Activated CD4-positive, alpha-beta memory T cell treated with anti-CD3 and anti-CD28 coated beads for 36 hours (primary cell): ENCODE measurements around the gene TIMP1. TPM values are rescaled to one million over a fixed set of nuclear protein-coding genes. Genes with fewer than 3 reads are reported as not detected.

Experiments
- CTCF ChIA-PET: fragments of 350-600 bp; sonication (Branson Sonifier 250); formaldehyde crosslinking; loops from one replicate; lab custom pipeline; 2021; ENCODE audit warnings: antibody characterized with exemption, inconsistent platforms; lab: Charles Lee
- POLR2A ChIA-PET: fragments of 350-600 bp; sonication (Branson Sonifier 250); formaldehyde crosslinking; loops from one replicate; lab custom pipeline; 2021; ENCODE audit warnings: antibody characterized with exemption; lab: Charles Lee
- DNase-seq: peaks from one replicate; pipeline ENCODE4 v3.0.0-alpha.2; 2020
- H3K27ac Mint-ChIP-seq: one replicate; pipeline ENCODE4 v1.8.0; 2021; ENCODE audit warnings: mixed read lengths
- H3K27me3 Mint-ChIP-seq: one replicate; pipeline ENCODE4 v1.8.0; 2021; ENCODE audit warnings: mixed read lengths
- H3K36me3 Mint-ChIP-seq: one replicate; pipeline ENCODE4 v1.8.0; 2021; ENCODE audit warnings: mixed read lengths
- H3K4me1 Mint-ChIP-seq: one replicate; pipeline ENCODE4 v1.8.0; 2021; ENCODE audit warnings: low read depth, mixed read lengths
- H3K4me3 Mint-ChIP-seq: one replicate; pipeline ENCODE4 v1.8.0; 2021; ENCODE audit warnings: mild to moderate bottlenecking, mixed read lengths
- H3K9me3 Mint-ChIP-seq: one replicate; pipeline ENCODE4 v1.8.0; 2021; ENCODE audit warnings: mixed read lengths
- intact Hi-C: fragments of 100-400 bp; cut with micrococcal nuclease; formaldehyde crosslinking; loops from one replicate; pipeline ENCODE4 v1.15.1; 2023
- total RNA-seq, 2 experiments: library from RNA; stranded (reverse); gene quantifications; one replicate each; pipeline ENCODE4 v1.2.3, GENCODE V29; 2021

TIMP1 gene
- total RNA-seq, 2 experiments from 2014 or later = 85.6 to 92.8 TPM

- no peak for DNase-seq
- Mint-ChIP-seq H3K36me3 (peaks cover 6% of the 10 kb centered on the region), H3K27ac (no peak overlapping the region), H3K4me1 (peaks cover 31% of the 10 kb centered on the region), H3K9me3 (no peaks in the 10 kb centered on the region), H3K27me3 (no peaks in the 10 kb centered on the region), H3K4me3 (no peak overlapping the region)
- CTCF ChIA-PET = no interaction called here
- intact Hi-C loops = no loop called here
- POLR2A ChIA-PET = no interaction called here
Measured at GRCh38 chrX:47576021-47576898, 6.0 kb upstream of the TIMP1 start.

DNA sequence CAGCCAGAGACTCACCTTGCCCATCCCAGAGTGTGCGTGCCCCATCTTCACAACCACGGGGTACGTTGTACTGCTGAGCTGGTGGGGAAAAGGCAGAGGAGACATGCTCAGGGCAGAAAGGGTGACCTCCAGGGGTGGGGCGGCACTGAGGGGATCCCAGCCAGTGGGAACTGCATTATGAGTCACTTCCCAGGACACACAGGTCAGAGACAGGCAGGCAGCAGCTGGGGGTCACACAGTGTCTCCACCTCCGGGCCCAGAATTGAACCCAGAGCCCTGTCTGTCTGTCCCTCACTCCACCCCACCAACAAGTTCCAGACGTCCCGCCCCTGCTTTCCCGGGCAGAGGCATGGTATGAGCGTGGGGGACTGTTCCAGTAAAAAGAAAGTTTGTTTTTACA, 4.8 kb upstream of the TIMP1 start:
- POLR2A ChIA-PET = no interaction called here

DNA sequence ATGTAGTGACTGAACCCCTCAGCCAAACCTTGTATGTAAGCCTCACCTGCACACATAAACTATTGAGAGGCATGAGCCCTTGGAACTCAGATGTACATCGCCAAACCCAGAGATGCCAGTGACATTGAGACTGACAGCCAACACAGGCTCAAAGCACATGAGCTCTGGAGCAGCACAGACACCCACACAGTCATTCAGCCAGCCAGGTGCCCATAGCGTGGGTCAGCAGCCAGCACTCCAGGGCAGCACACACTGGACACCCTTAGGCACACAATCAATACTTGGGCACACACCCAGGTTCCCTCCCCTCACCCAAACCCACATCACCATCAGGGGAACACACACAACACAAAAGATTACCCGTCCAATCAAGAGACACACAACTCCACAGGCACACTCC, 4.3 kb upstream of the TIMP1 start:
- H3K4me3 Mint-ChIP-seq = no peak overlapping the region
- no peak for DNase-seq
- no peak overlapping the region for H3K27ac Mint-ChIP-seq
- ChIA-PET POLR2A (no interaction called here), CTCF (no interaction called here)
- no peaks in the 10 kb centered on the region for H3K36me3 Mint-ChIP-seq
- intact Hi-C loops = no loop called here
- no peaks in the 10 kb centered on the region for H3K27me3 Mint-ChIP-seq
- H3K9me3 Mint-ChIP-seq = no peaks in the 10 kb centered on the region
- H3K4me1 Mint-ChIP-seq = peaks cover 40% of the 10 kb centered on the region

More for the DNA sequence above, 4.8 kb upstream of the TIMP1 start:
- Mint-ChIP-seq H3K27me3 (no peaks in the 10 kb centered on the region), H3K9me3 (no peaks in the 10 kb centered on the region), H3K4me1 (peaks cover 40% of the 10 kb centered on the region), H3K27ac (no peak overlapping the region), H3K4me3 (no peak overlapping the region), H3K36me3 (no peaks in the 10 kb centered on the region)
- DNase-seq = no peak
- intact Hi-C loops = no loop called here
- CTCF ChIA-PET = no interaction called here

- Mint-ChIP-seq H3K27me3 (no peaks in the 10 kb centered on the region), H3K9me3 (no peaks in the 10 kb centered on the region), H3K4me1 (peaks cover 38% of the 10 kb centered on the region), H3K4me3 (no peak overlapping the region), H3K36me3 (peaks cover 1% of the 10 kb centered on the region), H3K27ac (no peak overlapping the region)
- no peak for DNase-seq
- ChIA-PET POLR2A (no interaction called here), CTCF (no interaction called here)
- intact Hi-C loops = loop anchor here (1.0 kb wide), 1 partner anchor 17 kb away; the partner anchor contains the start of gene ARAF
Measured at GRCh38 chrX:47578692-47579091, 3.5 kb upstream of the TIMP1 start.

DNA sequence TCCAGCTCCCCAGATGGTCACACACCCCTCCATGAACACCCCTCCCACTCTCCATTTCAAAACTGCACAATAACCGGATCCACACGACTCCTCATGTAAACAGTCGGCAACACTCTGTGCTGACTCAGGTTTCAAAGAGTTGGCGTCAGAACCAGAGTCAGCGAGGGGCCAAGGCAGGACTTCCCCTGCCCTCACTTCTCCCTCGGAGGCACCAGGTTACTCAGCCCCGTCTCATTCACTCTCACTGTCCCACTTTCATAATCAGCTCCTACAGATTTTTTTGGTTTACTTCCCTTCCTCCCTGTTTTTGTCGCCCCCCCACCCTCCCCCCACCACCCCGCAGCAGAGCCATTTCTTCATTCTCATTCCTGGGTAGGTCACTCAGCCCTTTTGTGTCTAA, 2.7 kb upstream of the TIMP1 start:
- ChIA-PET CTCF (no interaction called here), POLR2A (no interaction called here)
- H3K4me3 Mint-ChIP-seq = peak overlapping the region; percentile 29
- intact Hi-C loops = loop anchor here (1.0 kb wide), 1 partner anchor 18 kb away; the partner anchor contains the start of gene ARAF
- peaks cover 41% of the 10 kb centered on the region for H3K4me1 Mint-ChIP-seq
- H3K27me3 Mint-ChIP-seq = no peaks in the 10 kb centered on the region
- DNase-seq = peak; percentile 83
- peak overlapping the region; percentile 71 for H3K27ac Mint-ChIP-seq
- peaks cover 1% of the 10 kb centered on the region for H3K36me3 Mint-ChIP-seq
- no peaks in the 10 kb centered on the region for H3K9me3 Mint-ChIP-seq

- peak overlapping the region; percentile 47 for H3K27ac Mint-ChIP-seq
- H3K9me3 Mint-ChIP-seq = no peaks in the 10 kb centered on the region
- intact Hi-C loops = loop anchor here (5.0 kb wide), 2 partner anchors 39 to 69 kb away; partner anchors contain the start of gene ELK1
- H3K4me1 Mint-ChIP-seq = peaks cover 31% of the 10 kb centered on the region
- ChIA-PET POLR2A (no interaction called here), CTCF (no interaction called here)
- peaks cover 1% of the 10 kb centered on the region for H3K36me3 Mint-ChIP-seq
- no peak for DNase-seq
- peak overlapping the region; percentile 65 for H3K4me3 Mint-ChIP-seq
- no peaks in the 10 kb centered on the region for H3K27me3 Mint-ChIP-seq
Measured at GRCh38 chrX:47583240-47583861, 1.1 kb downstream of the TIMP1 start.

GRCh38 chrX:47584714-47585113, 2.5 kb downstream of the TIMP1 start:
- intact Hi-C loops = loop anchor here (5.0 kb wide), 2 partner anchors 38 to 68 kb away; partner anchors contain the start of gene ELK1
- CTCF ChIA-PET = no interaction called here

DNA sequence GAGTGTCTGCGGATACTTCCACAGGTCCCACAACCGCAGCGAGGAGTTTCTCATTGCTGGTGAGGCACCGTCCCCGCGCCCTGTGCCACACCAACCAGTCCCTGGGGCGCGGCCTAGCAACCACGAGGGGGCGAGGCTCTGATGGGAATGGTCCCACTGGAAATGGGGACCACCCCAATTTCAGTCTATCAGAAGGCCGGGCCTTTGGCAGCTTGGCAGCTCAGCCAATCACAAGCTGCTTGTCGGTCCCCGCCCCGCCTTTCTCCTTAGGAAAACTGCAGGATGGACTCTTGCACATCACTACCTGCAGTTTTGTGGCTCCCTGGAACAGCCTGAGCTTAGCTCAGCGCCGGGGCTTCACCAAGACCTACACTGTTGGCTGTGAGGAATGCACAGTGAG, 3.0 kb downstream of the TIMP1 start:
- ChIA-PET POLR2A (no interaction called here), CTCF (no interaction called here)
- no peak for DNase-seq
- Mint-ChIP-seq H3K4me1 (peaks cover 19% of the 10 kb centered on the region), H3K4me3 (no peak overlapping the region), H3K9me3 (no peaks in the 10 kb centered on the region), H3K27me3 (no peaks in the 10 kb centered on the region), H3K27ac (no peak overlapping the region), H3K36me3 (peaks cover 1% of the 10 kb centered on the region)
- intact Hi-C loops = no loop called here

More at GRCh38 chrX:47584714-47585113, 2.5 kb downstream of the TIMP1 start:
- Mint-ChIP-seq H3K9me3 (no peaks in the 10 kb centered on the region), H3K27ac (no peak overlapping the region), H3K36me3 (peaks cover 1% of the 10 kb centered on the region), H3K4me1 (peaks cover 21% of the 10 kb centered on the region), H3K4me3 (no peak overlapping the region), H3K27me3 (no peaks in the 10 kb centered on the region)
- POLR2A ChIA-PET = no interaction called here
- no peak for DNase-seq

- peaks cover 1% of the 10 kb centered on the region for H3K36me3 Mint-ChIP-seq
- intact Hi-C loops = no loop called here
- ChIA-PET CTCF (no interaction called here), POLR2A (no interaction called here)
- H3K9me3 Mint-ChIP-seq = no peaks in the 10 kb centered on the region
- H3K27ac Mint-ChIP-seq = no peak overlapping the region
- H3K4me1 Mint-ChIP-seq = peaks cover 17% of the 10 kb centered on the region
- H3K4me3 Mint-ChIP-seq = no peak overlapping the region
- DNase-seq = no peak
- no peaks in the 10 kb centered on the region for H3K27me3 Mint-ChIP-seq
Measured at GRCh38 chrX:47586043-47586787, 4.0 kb downstream of the TIMP1 start.

- H3K27ac Mint-ChIP-seq = no peak overlapping the region
- intact Hi-C loops = no loop called here
- H3K9me3 Mint-ChIP-seq = no peaks in the 10 kb centered on the region
- peaks cover 9% of the 10 kb centered on the region for H3K4me1 Mint-ChIP-seq
- CTCF ChIA-PET = no interaction called here
- H3K36me3 Mint-ChIP-seq = peaks cover 1% of the 10 kb centered on the region
- H3K4me3 Mint-ChIP-seq = no peak overlapping the region
- no peak for DNase-seq
- POLR2A ChIA-PET = no interaction called here
- no peaks in the 10 kb centered on the region for H3K27me3 Mint-ChIP-seq
Measured at GRCh38 chrX:47587091-47587891, 5.1 kb downstream of the TIMP1 start.

DNA sequence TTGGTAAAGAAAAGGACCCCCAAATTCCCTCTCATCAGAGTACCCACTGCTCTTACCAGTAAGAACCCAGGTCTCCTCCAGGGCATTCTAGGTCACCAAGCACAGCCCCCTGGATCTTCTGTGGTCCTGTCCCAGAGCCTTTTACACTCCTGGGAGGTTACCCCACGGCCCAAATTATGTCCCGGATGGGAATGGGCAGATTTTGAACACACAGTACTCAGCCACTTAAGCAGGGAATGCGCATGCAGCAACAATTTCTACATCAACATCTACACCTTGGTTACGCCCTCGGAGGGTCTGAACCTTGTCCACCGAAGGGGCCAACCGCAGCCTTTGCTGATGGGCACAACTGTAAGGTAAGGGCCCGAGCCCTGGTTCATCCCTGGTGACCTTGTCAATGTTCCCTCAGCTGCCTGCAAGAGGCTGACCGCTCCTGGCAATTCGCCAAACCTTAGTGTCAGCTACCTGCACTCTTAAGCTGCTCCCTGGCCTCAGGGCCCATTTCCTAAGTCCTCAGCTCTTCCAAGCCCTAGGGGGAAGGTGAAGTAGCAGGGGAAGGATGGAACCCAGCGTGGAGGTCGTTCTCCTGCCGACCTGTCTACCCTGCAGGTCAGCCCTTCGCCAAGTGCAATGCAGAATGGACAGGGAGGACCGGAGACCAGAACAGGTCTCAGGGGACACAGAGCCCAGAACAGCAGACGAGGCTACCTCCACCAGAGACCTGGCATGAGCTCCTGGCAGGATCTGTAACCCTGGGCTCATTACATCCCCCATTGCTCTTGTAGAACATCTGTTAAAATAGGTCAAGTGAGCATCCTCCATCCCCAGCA, 5.9 kb downstream of the TIMP1 start:
- H3K36me3 Mint-ChIP-seq = peaks cover 1% of the 10 kb centered on the region
- CTCF ChIA-PET = no interaction called here
- intact Hi-C loops = no loop called here
- DNase-seq = no peak
- H3K27me3 Mint-ChIP-seq = no peaks in the 10 kb centered on the region
- no peaks in the 10 kb centered on the region for H3K9me3 Mint-ChIP-seq
- POLR2A ChIA-PET = no interaction called here
- no peak overlapping the region for H3K4me3 Mint-ChIP-seq
- peaks cover 9% of the 10 kb centered on the region for H3K4me1 Mint-ChIP-seq
- H3K27ac Mint-ChIP-seq = no peak overlapping the region
